OCI-LY1 (cell line): Measurements from ENCODE around the gene NR2F1-AS1.

ENCODE experiments used
- H2AFZ ChIP-seq: fragments of 200-600 bp; sonication (generic), shearing (Covaris generic); 2 replicates; pipeline ENCODE4 v1.6.0; 2014; ENCODE audit warnings: antibody characterized with exemption, mild to moderate bottlenecking, low read length
- H3F3A ChIP-seq: fragments of 200-600 bp; sonication (generic), shearing (Covaris generic); 2 replicates; pipeline ENCODE4 v1.6.0; 2014; ENCODE audit warnings: mild to moderate bottlenecking, antibody characterized with exemption, low read length, moderate library complexity; ENCODE audit not compliant: insufficient read depth
- H3K27ac ChIP-seq: fragments of 200-600 bp; sonication (generic); 2 replicates; pipeline ENCODE4 v1.5.1; 2014; ENCODE audit warnings: low read length, mixed run types, mild to moderate bottlenecking, low read depth; ENCODE audit not compliant: poor library complexity, severe bottlenecking
- H3K27me3 ChIP-seq: fragments of 200-600 bp; sonication (generic); 2 replicates; pipeline ENCODE4 v1.6.0; 2014; ENCODE audit warnings: antibody characterized with exemption, mild to moderate bottlenecking, low read length, moderate library complexity; ENCODE audit not compliant: insufficient read depth
- H3K36me3 ChIP-seq: fragments of 200-600 bp; sonication (generic); 2 replicates; pipeline ENCODE4 v1.6.1; 2014; ENCODE audit warnings: mild to moderate bottlenecking, antibody characterized with exemption, low read length, moderate library complexity, mixed read lengths; ENCODE audit not compliant: insufficient read depth
- H3K4me1 ChIP-seq: fragments of 200-600 bp; sonication (generic); 2 replicates; pipeline ENCODE4 v1.5.1; 2014; ENCODE audit warnings: mild to moderate bottlenecking, low read length, moderate library complexity; ENCODE audit not compliant: insufficient read depth, severe bottlenecking
- H3K4me2 ChIP-seq: fragments of 200-600 bp; sonication (generic), shearing (Covaris generic); 2 replicates; pipeline ENCODE4 v1.6.1; 2014; ENCODE audit warnings: low read length
- H3K4me3 ChIP-seq: fragments of 200-600 bp; sonication (generic); 2 replicates; pipeline ENCODE4 v1.5.1; 2014; ENCODE audit warnings: low read length, low read depth, mild to moderate bottlenecking, mixed read lengths; ENCODE audit not compliant: poor library complexity, severe bottlenecking
- H3K79me2 ChIP-seq: fragments of 200-600 bp; shearing (Covaris generic); 2 replicates; pipeline ENCODE4 v1.6.1; 2016; ENCODE audit warnings: mixed run types, low read length, mixed read lengths; ENCODE audit not compliant: insufficient read depth
- H3K9ac ChIP-seq: fragments of 200-600 bp; sonication (generic), shearing (Covaris generic); 2 replicates; pipeline ENCODE4 v1.6.1; 2014; ENCODE audit warnings: mild to moderate bottlenecking, low read length, mixed read lengths
- H3K9me2 ChIP-seq: fragments of 200-600 bp; sonication (generic), shearing (Covaris generic); 2 replicates; pipeline ENCODE4 v1.6.1; 2014; ENCODE audit warnings: low read depth, mild to moderate bottlenecking, low read length, mixed read lengths
- H3K9me3 ChIP-seq: fragments of 200-600 bp; shearing (Covaris generic); 2 replicates; pipeline ENCODE4 v1.6.1; 2014; ENCODE audit warnings: low read length, mixed read lengths
- H4K20me1 ChIP-seq: fragments of 200-600 bp; sonication (generic), shearing (Covaris generic); 2 replicates; pipeline ENCODE4 v1.6.0; 2016; ENCODE audit warnings: mild to moderate bottlenecking, low read length; ENCODE audit not compliant: insufficient read depth
- CTCF ChIP-seq: fragments of 200-600 bp; sonication (generic), shearing (Covaris generic); IDR thresholded peaks from 2 replicates; pipeline ENCODE4 v1.5.1; 2017; ENCODE audit warnings: mild to moderate bottlenecking, antibody characterized with exemption, low read length, moderate library complexity, mixed read lengths
- EZH2 ChIP-seq: fragments of 200-600 bp; sonication (generic), shearing (Covaris generic); IDR thresholded peaks from 2 replicates; pipeline ENCODE4 v1.8.0; 2017; ENCODE audit warnings: borderline replicate concordance, mixed run types, mild to moderate bottlenecking, antibody characterized with exemption, low read length, moderate library complexity, mixed read lengths

The NR2F1-AS1 gene

GRCh38 chr5:93572101-93572607 is 8.9 kb downstream of the NR2F1-AS1 start:
- no peaks in the 10 kb centered on the region for H3F3A ChIP-seq

GRCh38 chr5:93571114-93571949 is 9.7 kb downstream of the NR2F1-AS1 start:
- no peaks in the 10 kb centered on the region for H3K9me3 ChIP-seq
- H3K4me2 ChIP-seq: no peak overlapping the region
- H3K79me2 ChIP-seq: no peaks in the 10 kb centered on the region
- no peaks in the 10 kb centered on the region for H3K4me1 ChIP-seq
- no peaks in the 10 kb centered on the region for H3K9me2 ChIP-seq
- H3K36me3 ChIP-seq: no peaks in the 10 kb centered on the region
- no peaks in the 10 kb centered on the region for H3F3A ChIP-seq
- TF ChIP-seq CTCF: no peak
- TF ChIP-seq EZH2: no peak
- H3K27ac ChIP-seq: no peak overlapping the region
- H3K27me3 ChIP-seq: no peaks in the 10 kb centered on the region
- no peak overlapping the region for H3K4me3 ChIP-seq
- no peaks in the 10 kb centered on the region for H4K20me1 ChIP-seq
- H3K9ac ChIP-seq: no peak overlapping the region
- H2AFZ ChIP-seq: no peak overlapping the region

More at GRCh38 chr5:93572101-93572607, 8.9 kb downstream of the NR2F1-AS1 start:
- Histone ChIP-seq H3K9me2 (no peaks in the 10 kb centered on the region), H3K79me2 (no peaks in the 10 kb centered on the region), H3K4me1 (no peaks in the 10 kb centered on the region), H3K4me2 (no peak overlapping the region), H2AFZ (no peak overlapping the region), H3K9ac (no peak overlapping the region), H3K9me3 (no peaks in the 10 kb centered on the region), H4K20me1 (no peaks in the 10 kb centered on the region), H3K36me3 (no peaks in the 10 kb centered on the region), H3K4me3 (no peak overlapping the region), H3K27ac (no peak overlapping the region), H3K27me3 (no peaks in the 10 kb centered on the region)
- no peak for TF ChIP-seq CTCF
- no peak for TF ChIP-seq EZH2

- H3F3A ChIP-seq: no peaks in the 10 kb centered on the region
- H3K9me3 ChIP-seq: no peaks in the 10 kb centered on the region
- no peaks in the 10 kb centered on the region for H3K9me2 ChIP-seq
- no peak overlapping the region for H3K27ac ChIP-seq
- no peaks in the 10 kb centered on the region for H3K4me1 ChIP-seq
- no peak overlapping the region for H2AFZ ChIP-seq
- no peak for TF ChIP-seq EZH2
- TF ChIP-seq CTCF: no peak
- H4K20me1 ChIP-seq: no peaks in the 10 kb centered on the region
- no peak overlapping the region for H3K4me3 ChIP-seq
- H3K79me2 ChIP-seq: no peaks in the 10 kb centered on the region
- H3K4me2 ChIP-seq: no peak overlapping the region
- no peaks in the 10 kb centered on the region for H3K27me3 ChIP-seq
- H3K36me3 ChIP-seq: no peaks in the 10 kb centered on the region
- H3K9ac ChIP-seq: no peak overlapping the region
These were observed 10.5 kb downstream of the NR2F1-AS1 start for GRCh38 chr5:93570294-93571113.
